HEK293T (cell line): Measurements from ENCODE around the gene SKOR2.

Experiments
- CTCF ChIA-PET: fragments of 350-600 bp; formaldehyde crosslinking; extraction: SDS; loops from one replicate; lab custom pipeline; 2021; ENCODE audit warnings: antibody characterized with exemption, inconsistent platforms; lab: Yijun Ruan, JAX
- POLR2A ChIA-PET: fragments of 350-600 bp; formaldehyde crosslinking; extraction: SDS; loops from one replicate; lab custom pipeline; 2020; ENCODE audit warnings: antibody characterized with exemption, inconsistent platforms; lab: Yijun Ruan, JAX
- DNase-seq: peaks from one replicate; pipeline ENCODE4 v3.0.0; 2012; ENCODE audit warnings: mixed read lengths; ENCODE audit errors: extremely low spot score
- ARNT ChIP-seq: fragments of 450-650 bp; IDR thresholded peaks from 2 replicates; pipeline ENCODE4 v1.6.1; 2017; ENCODE audit warnings: mild to moderate bottlenecking
- BHLHE40 ChIP-seq: fragments of 450-650 bp; IDR thresholded peaks from 2 replicates; pipeline ENCODE4 v1.6.1; 2016; ENCODE audit warnings: mild to moderate bottlenecking, moderate library complexity, borderline replicate concordance
- CTBP1 ChIP-seq: fragments of 450-650 bp; IDR thresholded peaks from 2 replicates; pipeline ENCODE4 v1.6.1; 2016; ENCODE audit warnings: borderline replicate concordance
- ELF4 ChIP-seq: fragments of 450-650 bp; IDR thresholded peaks from 2 replicates; pipeline ENCODE4 v1.6.1; 2017; ENCODE audit warnings: antibody characterized with exemption
- FOXA1 ChIP-seq: fragments of 450-650 bp; IDR thresholded peaks from 2 replicates; pipeline ENCODE4 v1.6.1; 2016; ENCODE audit warnings: mild to moderate bottlenecking
- FOXK2 ChIP-seq: fragments of 450-650 bp; IDR thresholded peaks from 2 replicates; pipeline ENCODE4 v1.6.1; 2016; ENCODE audit warnings: mild to moderate bottlenecking
- FOXM1 ChIP-seq: fragments of 450-650 bp; IDR thresholded peaks from 2 replicates; pipeline ENCODE4 v1.6.1; 2017; ENCODE audit warnings: mild to moderate bottlenecking, borderline replicate concordance
- HDGF ChIP-seq: fragments of 450-650 bp; IDR thresholded peaks from 2 replicates; pipeline ENCODE4 v1.6.1; 2017; ENCODE audit warnings: antibody characterized with exemption, borderline replicate concordance
- L3MBTL2 ChIP-seq: fragments of 450-650 bp; conservative IDR thresholded peaks from 2 replicates; pipeline ENCODE4 v1.6.1; 2016; ENCODE audit warnings: mild to moderate bottlenecking
- LEF1 ChIP-seq: fragments of 450-650 bp; IDR thresholded peaks from 2 replicates; pipeline ENCODE4 v1.6.1; 2017; ENCODE audit warnings: mild to moderate bottlenecking, borderline replicate concordance
- NFRKB ChIP-seq: fragments of 450-650 bp; IDR thresholded peaks from 2 replicates; pipeline ENCODE4 v1.6.1; 2016; ENCODE audit warnings: mild to moderate bottlenecking, moderate library complexity
- SP1 ChIP-seq: fragments of 450-650 bp; IDR thresholded peaks from 2 replicates; pipeline ENCODE4 v1.6.1; 2017
- SUZ12 ChIP-seq: fragments of 450-650 bp; IDR thresholded peaks from 2 replicates; pipeline ENCODE4 v1.6.1; 2016; ENCODE audit warnings: mild to moderate bottlenecking
- TARDBP ChIP-seq: fragments of 450-650 bp; IDR thresholded peaks from 2 replicates; pipeline ENCODE4 v1.6.1; 2016
- ZNF384 ChIP-seq: fragments of 450-650 bp; IDR thresholded peaks from 2 replicates; pipeline ENCODE4 v1.6.1; 2016
- TF ChIP-seq, protein P1 (sequence below): fragments of 450-650 bp; IDR thresholded peaks from 2 replicates; pipeline ENCODE4 v1.6.1; 2016

Gene SKOR2

DNA sequence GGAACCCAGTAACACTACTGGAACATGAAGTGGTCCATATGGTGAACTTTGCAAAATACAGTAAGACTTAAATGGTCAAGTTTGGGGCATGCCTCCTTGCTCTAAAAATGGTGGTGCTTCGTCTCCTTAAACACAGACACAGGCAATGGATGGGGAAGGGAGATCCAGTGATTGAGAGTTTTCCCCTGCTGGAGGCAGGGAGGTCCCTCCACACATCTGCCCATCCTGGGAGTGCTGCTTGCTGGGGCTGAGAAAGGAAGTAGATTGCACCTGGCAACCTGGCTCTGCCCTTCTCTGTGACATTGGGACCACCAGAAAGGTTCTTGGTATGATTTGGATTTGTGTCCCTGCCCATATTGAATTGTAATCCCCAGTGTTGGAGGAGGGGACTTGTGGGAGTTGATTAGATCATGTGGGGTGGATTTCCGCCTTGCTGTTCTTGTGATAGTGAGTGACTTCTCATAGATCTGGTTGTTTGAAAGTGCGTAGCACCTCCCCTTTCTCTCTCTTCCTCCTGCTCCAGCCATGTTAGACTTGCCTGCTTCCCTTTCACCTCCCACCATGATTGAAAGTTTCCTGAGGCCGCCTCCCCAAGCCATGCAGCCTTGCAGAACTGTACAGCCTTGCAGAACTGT is 35.4 kb upstream of the SKOR2 start:
- CTCF ChIA-PET, result no interaction called here
- DNase-seq, result no peak
- TF ChIP-seq CTBP1 (no peak), ARNT (no peak), ELF4 (no peak), NFRKB (no peak), FOXM1 (no peak)
- TF ChIP-seq, protein P1, sequence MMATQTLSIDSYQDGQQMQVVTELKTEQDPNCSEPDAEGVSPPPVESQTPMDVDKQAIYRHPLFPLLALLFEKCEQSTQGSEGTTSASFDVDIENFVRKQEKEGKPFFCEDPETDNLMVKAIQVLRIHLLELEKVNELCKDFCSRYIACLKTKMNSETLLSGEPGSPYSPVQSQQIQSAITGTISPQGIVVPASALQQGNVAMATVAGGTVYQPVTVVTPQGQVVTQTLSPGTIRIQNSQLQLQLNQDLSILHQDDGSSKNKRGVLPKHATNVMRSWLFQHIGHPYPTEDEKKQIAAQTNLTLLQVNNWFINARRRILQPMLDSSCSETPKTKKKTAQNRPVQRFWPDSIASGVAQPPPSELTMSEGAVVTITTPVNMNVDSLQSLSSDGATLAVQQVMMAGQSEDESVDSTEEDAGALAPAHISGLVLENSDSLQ, result no peak
- POLR2A ChIA-PET, result no interaction called here

DNA sequence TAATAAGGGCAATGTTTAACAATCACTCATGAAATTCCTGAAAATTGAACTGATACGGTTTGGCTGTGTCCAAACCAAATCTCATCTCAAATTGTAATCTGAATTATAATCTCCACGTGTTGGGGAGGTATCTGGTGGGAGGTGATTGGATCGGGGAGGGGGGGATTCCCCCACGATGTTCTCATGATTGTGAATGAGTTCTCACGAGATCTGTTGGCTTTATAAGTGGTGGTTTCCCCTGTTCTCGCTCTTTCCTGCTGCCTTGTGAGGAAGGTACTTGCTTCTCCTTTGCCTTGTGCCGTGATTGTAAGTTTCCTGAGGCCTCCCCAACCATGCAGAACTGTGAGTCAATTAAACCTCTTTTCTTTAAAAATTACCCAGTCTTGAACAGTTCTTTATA is 34.0 kb upstream of the SKOR2 start:
- CTCF ChIA-PET, result interaction anchor here (0.6 kb wide), 1 partner anchor 25 kb away, joined by 3 read pairs; no protein-coding TSS in a partner anchor
- no peak for TF ChIP-seq FOXK2
- no peak for TF ChIP-seq FOXM1
- TF ChIP-seq L3MBTL2, result no peak
- TF ChIP-seq SP1, result no peak
- TF ChIP-seq ZNF384, result no peak
- no peak for TF ChIP-seq ARNT
- TF ChIP-seq FOXA1, result no peak
- TF ChIP-seq CTBP1, result no peak
- no peak for TF ChIP-seq NFRKB
- TF ChIP-seq LEF1, result no peak
- no peak for TF ChIP-seq SUZ12
- no peak for TF ChIP-seq TARDBP
- no peak for TF ChIP-seq HDGF
- TF ChIP-seq, protein P1, result no peak
- no peak for TF ChIP-seq ELF4
- TF ChIP-seq BHLHE40, result no peak

DNA sequence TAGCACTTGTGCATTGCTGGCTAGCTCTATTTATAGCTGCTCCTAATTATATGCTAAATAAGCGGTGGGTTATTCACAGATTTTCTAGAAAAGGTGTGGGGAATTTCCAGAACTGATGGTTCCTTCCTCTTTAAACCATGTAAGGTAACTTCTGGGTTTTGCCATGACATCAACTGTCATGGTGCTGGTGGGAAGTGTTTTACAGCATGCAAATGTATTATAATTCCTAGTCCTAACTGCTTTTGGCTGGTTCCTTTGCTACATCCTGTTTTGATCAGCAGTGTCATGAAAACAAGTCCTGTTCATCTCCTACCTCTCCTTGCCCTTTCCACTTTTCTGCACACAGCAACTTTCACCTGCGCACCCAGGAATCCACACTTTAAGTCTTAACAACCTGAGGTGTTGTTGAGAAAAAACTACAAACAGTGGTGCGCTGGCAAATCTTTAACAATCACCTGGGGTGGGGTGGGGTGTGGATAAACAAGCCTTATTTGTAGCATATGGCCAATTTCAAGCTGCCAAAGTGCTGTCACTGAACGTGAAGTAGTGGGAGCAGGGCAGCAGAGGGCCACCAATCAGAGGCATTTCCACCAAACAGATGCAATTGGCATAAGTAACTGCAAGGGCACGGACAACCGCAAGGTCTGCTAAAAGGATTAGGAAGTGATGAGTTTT is 33.4 kb upstream of the SKOR2 start:
- DNase-seq, result no peak
- ChIA-PET POLR2A (no interaction called here), CTCF (interaction anchor here (0.6 kb wide), 1 partner anchor 25 kb away, joined by 3 read pairs; no protein-coding TSS in a partner anchor)
- TF ChIP-seq BHLHE40 (no peak), LEF1 (no peak), FOXM1 (no peak), SUZ12 (no peak), TARDBP (no peak), FOXA1 (no peak), SP1 (no peak), ARNT (no peak), CTBP1 (no peak), FOXK2 (no peak), HDGF (no peak), L3MBTL2 (no peak), ELF4 (no peak), ZNF384 (no peak), NFRKB (no peak)
- TF ChIP-seq, protein P1, result no peak

More for the DNA sequence above, 34.0 kb upstream of the SKOR2 start:
- POLR2A ChIA-PET, result no interaction called here
- no peak for DNase-seq

DNA sequence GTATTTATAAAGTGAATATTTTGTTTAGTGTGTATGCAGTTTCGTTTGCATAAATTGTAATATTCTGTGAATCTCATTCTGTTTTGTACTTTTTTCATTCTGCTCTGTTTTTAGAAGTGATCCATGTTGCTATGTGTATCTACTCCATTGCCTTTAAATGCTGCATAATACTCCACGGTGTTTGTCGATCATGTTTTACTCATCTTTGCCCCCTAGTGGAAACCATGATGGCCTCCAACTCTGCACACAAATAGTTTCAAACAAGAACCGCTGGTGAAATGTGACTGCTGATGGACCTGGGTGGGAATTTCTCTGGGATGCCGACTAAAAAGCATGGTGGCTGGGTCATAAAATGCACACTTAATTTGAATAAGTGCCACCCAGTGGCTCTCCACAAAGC is 32.0 kb upstream of the SKOR2 start:
- POLR2A ChIA-PET, result no interaction called here
- TF ChIP-seq HDGF (no peak), FOXK2 (no peak), ELF4 (no peak), FOXA1 (no peak), FOXM1 (no peak)
- CTCF ChIA-PET, result interaction anchor here (0.6 kb wide), 1 partner anchor 77 kb away, joined by 3 read pairs; no protein-coding TSS in a partner anchor
- DNase-seq, result peak; percentile 37

DNA sequence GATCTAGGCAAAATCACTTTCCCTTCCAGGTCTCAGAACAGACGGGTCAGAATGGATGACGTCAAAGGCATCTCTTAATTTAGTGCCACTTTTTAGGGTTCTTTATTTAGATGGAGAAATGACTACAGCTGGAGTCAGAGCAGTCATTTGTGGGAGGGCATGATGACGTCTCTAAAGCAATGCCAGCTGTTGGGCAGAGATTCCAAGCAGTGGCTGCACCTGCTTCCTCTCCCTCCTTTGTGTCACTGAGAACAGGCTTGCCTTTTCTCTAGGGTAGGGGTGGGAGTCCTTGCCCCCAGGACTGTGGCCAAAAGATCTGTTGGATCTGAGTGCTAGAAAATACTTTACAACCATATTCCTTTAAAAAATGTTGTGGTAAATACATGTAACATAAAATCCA is 28.7 kb upstream of the SKOR2 start:
- TF ChIP-seq FOXM1, result no peak
- TF ChIP-seq, protein P1, result no peak
- no peak for TF ChIP-seq BHLHE40
- TF ChIP-seq CTBP1, result no peak
- TF ChIP-seq HDGF, result no peak
- TF ChIP-seq ARNT, result no peak
- no peak for TF ChIP-seq TARDBP
- TF ChIP-seq NFRKB, result no peak
- no peak for TF ChIP-seq SUZ12
- TF ChIP-seq ZNF384, result no peak
- no peak for TF ChIP-seq FOXA1
- no peak for TF ChIP-seq L3MBTL2
- no peak for TF ChIP-seq LEF1
- no peak for TF ChIP-seq SP1
- no peak for TF ChIP-seq FOXK2
- TF ChIP-seq ELF4, result no peak
- no peak for DNase-seq
- ChIA-PET CTCF (no interaction called here), POLR2A (no interaction called here)
